ENCODE measurements around the gene SUPT3H.

- TF ChIP-seq CTCF (IDR thresholded peaks at IDR 0.05), result no peak
- TF ChIP-seq POLR2A (IDR thresholded peaks at IDR 0.05), result no peak
These were observed 420.6 kb downstream of the SUPT3H start for GRCh38 chr6:44957156-44957555.

Data from breast epithelium (tissue), 3 donors.